NCI-H345 (cell line): ENCODE data around the gene CHEK1.
A peak's percentile ranks its signal among the peaks of the same experiment; 100 is the strongest.
"Not testable (repeated sequence)": the region's sequence is repeated elsewhere in the genome, so short reads cannot be mapped to it uniquely, and the experiment has no call there.

ENCODE experiments used
- DNase-seq: peaks from one replicate; lab custom pipeline; 2025; lab: John Stamatoyannopoulos, UW

The CHEK1 gene

GRCh38 chr11:125624756-125625213, at the start of gene CHEK1:
CHEK1 (plus strand) TSS chr11:125625163; CDS start chr11:125626769, 1,606 bp downstream.
- no peak for DNase-seq

GRCh38 chr11:125577181-125577580, 47.8 kb upstream of the CHEK1 start:
- not testable (repeated sequence) for DNase-seq

GRCh38 chr11:125578783-125579182, 46.2 kb upstream of the CHEK1 start:
- no peak for DNase-seq

- DNase-seq, result no peak
These were observed 45.2 kb upstream of the CHEK1 start for GRCh38 chr11:125579811-125580210.

GRCh38 chr11:125583496-125583895, 41.5 kb upstream of the CHEK1 start:
- DNase-seq, result no peak

GRCh38 chr11:125585487-125585886, 39.5 kb upstream of the CHEK1 start:
- DNase-seq, result no peak

- DNase-seq, result no peak
These were observed 38.3 kb upstream of the CHEK1 start for GRCh38 chr11:125586623-125587022.

- no peak for DNase-seq
These were observed 37.5 kb upstream of the CHEK1 start for GRCh38 chr11:125587480-125587879.

GRCh38 chr11:125588505-125588904, 36.5 kb upstream of the CHEK1 start:
- DNase-seq, result no peak

GRCh38 chr11:125591649-125592304, 33.2 kb upstream of the CHEK1 start:
- DNase-seq, result peak; percentile 53

GRCh38 chr11:125592305-125593113, 32.5 kb upstream of the CHEK1 start, which contains the start of gene STT3A:
STT3A (plus strand) TSS chr11:125592852; CDS start chr11:125595916, 3,064 bp downstream.
- peak; percentile 100 for DNase-seq

- no peak for DNase-seq
These were observed 31.7 kb upstream of the CHEK1 start for GRCh38 chr11:125593114-125593820.

GRCh38 chr11:125594958-125595357, 30.0 kb upstream of the CHEK1 start:
- DNase-seq, result no peak

GRCh38 chr11:125600663-125601062, 24.3 kb upstream of the CHEK1 start:
- DNase-seq, result no peak

GRCh38 chr11:125603207-125603606, 21.8 kb upstream of the CHEK1 start:
- no peak for DNase-seq

GRCh38 chr11:125605417-125605816, 19.5 kb upstream of the CHEK1 start:
- no peak for DNase-seq

GRCh38 chr11:125609545-125609944, 15.4 kb upstream of the CHEK1 start:
- no peak for DNase-seq

GRCh38 chr11:125618383-125618782, 6.6 kb upstream of the CHEK1 start:
- DNase-seq, result no peak

GRCh38 chr11:125621995-125622394, 3.0 kb upstream of the CHEK1 start:
- DNase-seq, result no peak

GRCh38 chr11:125623064-125623463, 1.9 kb upstream of the CHEK1 start:
- DNase-seq, result no peak

- no peak for DNase-seq
These were observed 264 bp downstream of the CHEK1 start for GRCh38 chr11:125625225-125625629.

- DNase-seq, result peak; percentile 91
These were observed 796 bp downstream of the CHEK1 start for GRCh38 chr11:125625630-125626287.
